WTC11 (cell line): Measurements from ENCODE around the gene SLIT3. TPM values are rescaled to one million over a fixed set of nuclear protein-coding genes. Genes with fewer than 3 reads are reported as not detected.

ENCODE experiments used
- ATAC-seq: fragments of 200-7000 bp; cut with Tn5 transposase; 2 replicates; pipeline ENCODE4 v1.10.0; 2021; ENCODE audit warnings: mild to moderate bottlenecking, moderate library complexity
- CTCF ChIA-PET: fragments of 300-600 bp; sonication (Branson Sonifier 250); formaldehyde crosslinking; loops from one replicate; lab custom pipeline; 2021; ENCODE audit warnings: antibody characterized with exemption; lab: Charles Lee
- POLR2A ChIA-PET: fragments of 350-600 bp; sonication (Branson Sonifier 250); formaldehyde crosslinking; loops from one replicate; lab custom pipeline; 2021; ENCODE audit warnings: antibody characterized with exemption; lab: Charles Lee
- DNase-seq: peaks from one replicate; pipeline ENCODE4 v3.0.0; 2021; ENCODE audit warnings: low spot score
- H3K27ac Mint-ChIP-seq: 2 replicates; pipeline ENCODE4 v1.8.0; 2021; ENCODE audit warnings: mixed read lengths
- H3K27me3 Mint-ChIP-seq: 2 replicates; pipeline ENCODE4 v1.8.0; 2021; ENCODE audit warnings: low read depth, mild to moderate bottlenecking, moderate library complexity, mixed read lengths
- H3K36me3 Mint-ChIP-seq: 2 replicates; pipeline ENCODE4 v1.8.0; 2021; ENCODE audit warnings: mixed read lengths
- H3K4me1 Mint-ChIP-seq: 2 replicates; pipeline ENCODE4 v1.8.0; 2022; ENCODE audit warnings: mixed read lengths
- H3K4me3 Mint-ChIP-seq: 2 replicates; pipeline ENCODE4 v1.8.0; 2021; ENCODE audit warnings: mild to moderate bottlenecking, moderate library complexity, mixed read lengths
- H3K9me3 Mint-ChIP-seq: 2 replicates; pipeline ENCODE4 v1.8.0; 2021; ENCODE audit warnings: mixed read lengths
- ELF4 ChIP-seq: sonication (generic); formaldehyde crosslinking; IDR thresholded peaks from 2 replicates; pipeline ENCODE4 v1.8.1; 2022; ENCODE audit warnings: low read depth, mild to moderate bottlenecking, moderate library complexity, missing genetic modification reagents
- FOXP1 ChIP-seq: sonication (generic); formaldehyde crosslinking; IDR thresholded peaks from 2 replicates; pipeline ENCODE4 v1.8.0; 2022; ENCODE audit warnings: missing genetic modification reagents, mild to moderate bottlenecking, moderate library complexity, borderline replicate concordance
- GABPB1 ChIP-seq: sonication (generic); formaldehyde crosslinking; IDR thresholded peaks from 2 replicates; pipeline ENCODE4 v1.8.1; 2023; ENCODE audit warnings: mild to moderate bottlenecking, missing genetic modification reagents
- IRF1 ChIP-seq: sonication (generic); formaldehyde crosslinking; IDR thresholded peaks from 2 replicates; pipeline ENCODE4 v1.8.0; 2023; ENCODE audit warnings: missing genetic modification reagents
- MLX ChIP-seq: sonication (generic); formaldehyde crosslinking; IDR thresholded peaks from 2 replicates; pipeline ENCODE4 v1.8.1; 2023; ENCODE audit warnings: mild to moderate bottlenecking, missing genetic modification reagents, moderate library complexity
- NR2C2 ChIP-seq: sonication (generic); formaldehyde crosslinking; IDR thresholded peaks from 2 replicates; pipeline ENCODE4 v1.8.0; 2022; ENCODE audit warnings: mild to moderate bottlenecking, missing genetic modification reagents
- PRDM15 ChIP-seq: sonication (generic); formaldehyde crosslinking; IDR thresholded peaks from 2 replicates; pipeline ENCODE4 v1.8.0; 2022; ENCODE audit warnings: missing genetic modification reagents
- SP1 ChIP-seq: sonication (generic); formaldehyde crosslinking; conservative IDR thresholded peaks from 2 replicates; pipeline ENCODE4 v1.8.1; 2022; ENCODE audit warnings: missing genetic modification reagents
- TCF7 ChIP-seq: sonication (generic); formaldehyde crosslinking; IDR thresholded peaks from 2 replicates; pipeline ENCODE4 v1.8.0; 2022; ENCODE audit warnings: mild to moderate bottlenecking, low read depth, missing genetic modification reagents, moderate library complexity
- TEAD1 ChIP-seq: sonication (generic); formaldehyde crosslinking; IDR thresholded peaks from 2 replicates; pipeline ENCODE4 v1.8.0; 2022; ENCODE audit warnings: mild to moderate bottlenecking, missing genetic modification reagents
- ZNF232 ChIP-seq: sonication (generic); formaldehyde crosslinking; IDR thresholded peaks from 2 replicates; pipeline ENCODE4 v1.8.0; 2022; ENCODE audit warnings: mild to moderate bottlenecking, missing genetic modification reagents
- ZNF263 ChIP-seq: sonication (generic); formaldehyde crosslinking; IDR thresholded peaks from 2 replicates; pipeline ENCODE4 v1.8.1; 2022; ENCODE audit warnings: low read depth, mild to moderate bottlenecking, moderate library complexity, missing genetic modification reagents
- total RNA-seq: library from RNA; stranded (reverse); gene quantifications from 3 replicates; pipeline ENCODE4 v1.2.3, GENCODE V29; 2021
- TF ChIP-seq, protein P1 (sequence below): sonication (generic); formaldehyde crosslinking; conservative IDR thresholded peaks from 2 replicates; pipeline ENCODE4 v1.8.1; 2023; ENCODE audit warnings: mild to moderate bottlenecking, low read depth, missing genetic modification reagents, moderate library complexity
- TF ChIP-seq, protein P2 (sequence below): sonication (generic); formaldehyde crosslinking; IDR thresholded peaks from 2 replicates; pipeline ENCODE4 v1.8.0; 2022; ENCODE audit warnings: mild to moderate bottlenecking, missing genetic modification reagents
- TF ChIP-seq, protein P3 (sequence below): fragments of 250-450 bp; sonication (Bioruptor Pico); conservative IDR thresholded peaks from 2 replicates; pipeline ENCODE4 v1.9.0; 2021; ENCODE audit warnings: mild to moderate bottlenecking
- TF ChIP-seq, protein P4 (sequence below): sonication (generic); formaldehyde crosslinking; IDR thresholded peaks from 2 replicates; pipeline ENCODE4 v1.8.1; 2023; ENCODE audit warnings: mild to moderate bottlenecking, missing genetic modification reagents, moderate library complexity

Gene SLIT3
- total RNA-seq, 1 experiment from 2014 or later = 1.9 TPM

- Mint-ChIP-seq H3K4me1 (peaks cover 9% of the 10 kb centered on the region), H3K36me3 (peaks cover 6% of the 10 kb centered on the region), H3K27me3 (0 out of 2 replicates have a peak, but pooled peaks cover 3% of the 10 kb centered on the region), H3K9me3 (peaks cover 13% of the 10 kb centered on the region), H3K27ac (no peak overlapping the region), H3K4me3 (no peak overlapping the region)
- CTCF ChIA-PET = interaction anchor here (0.6 kb wide), 1 partner anchor 18 kb away, joined by 4 read pairs; no protein-coding TSS in a partner anchor
- POLR2A ChIA-PET = no interaction called here
- TF ChIP-seq GABPB1 (CRISPR knock-in tag) (no peak), TEAD1 (CRISPR knock-in tag) (no peak), NR2C2 (CRISPR knock-in tag) (no peak), PRDM15 (CRISPR knock-in tag) (no peak), ZNF263 (no peak), TCF7 (CRISPR knock-in tag) (no peak), IRF1 (CRISPR knock-in tag) (no peak), FOXP1 (CRISPR knock-in tag) (no peak), ZNF232 (CRISPR knock-in tag) (no peak), ELF4 (CRISPR knock-in tag) (no peak), SP1 (no peak), MLX (CRISPR knock-in tag) (no peak)
- TF ChIP-seq, protein P1, sequence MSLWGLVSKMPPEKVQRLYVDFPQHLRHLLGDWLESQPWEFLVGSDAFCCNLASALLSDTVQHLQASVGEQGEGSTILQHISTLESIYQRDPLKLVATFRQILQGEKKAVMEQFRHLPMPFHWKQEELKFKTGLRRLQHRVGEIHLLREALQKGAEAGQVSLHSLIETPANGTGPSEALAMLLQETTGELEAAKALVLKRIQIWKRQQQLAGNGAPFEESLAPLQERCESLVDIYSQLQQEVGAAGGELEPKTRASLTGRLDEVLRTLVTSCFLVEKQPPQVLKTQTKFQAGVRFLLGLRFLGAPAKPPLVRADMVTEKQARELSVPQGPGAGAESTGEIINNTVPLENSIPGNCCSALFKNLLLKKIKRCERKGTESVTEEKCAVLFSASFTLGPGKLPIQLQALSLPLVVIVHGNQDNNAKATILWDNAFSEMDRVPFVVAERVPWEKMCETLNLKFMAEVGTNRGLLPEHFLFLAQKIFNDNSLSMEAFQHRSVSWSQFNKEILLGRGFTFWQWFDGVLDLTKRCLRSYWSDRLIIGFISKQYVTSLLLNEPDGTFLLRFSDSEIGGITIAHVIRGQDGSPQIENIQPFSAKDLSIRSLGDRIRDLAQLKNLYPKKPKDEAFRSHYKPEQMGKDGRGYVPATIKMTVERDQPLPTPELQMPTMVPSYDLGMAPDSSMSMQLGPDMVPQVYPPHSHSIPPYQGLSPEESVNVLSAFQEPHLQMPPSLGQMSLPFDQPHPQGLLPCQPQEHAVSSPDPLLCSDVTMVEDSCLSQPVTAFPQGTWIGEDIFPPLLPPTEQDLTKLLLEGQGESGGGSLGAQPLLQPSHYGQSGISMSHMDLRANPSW (CRISPR knock-in tag) = no peak
- TF ChIP-seq, protein P2, sequence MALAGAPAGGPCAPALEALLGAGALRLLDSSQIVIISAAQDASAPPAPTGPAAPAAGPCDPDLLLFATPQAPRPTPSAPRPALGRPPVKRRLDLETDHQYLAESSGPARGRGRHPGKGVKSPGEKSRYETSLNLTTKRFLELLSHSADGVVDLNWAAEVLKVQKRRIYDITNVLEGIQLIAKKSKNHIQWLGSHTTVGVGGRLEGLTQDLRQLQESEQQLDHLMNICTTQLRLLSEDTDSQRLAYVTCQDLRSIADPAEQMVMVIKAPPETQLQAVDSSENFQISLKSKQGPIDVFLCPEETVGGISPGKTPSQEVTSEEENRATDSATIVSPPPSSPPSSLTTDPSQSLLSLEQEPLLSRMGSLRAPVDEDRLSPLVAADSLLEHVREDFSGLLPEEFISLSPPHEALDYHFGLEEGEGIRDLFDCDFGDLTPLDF = no peak
- TF ChIP-seq, protein P3, sequence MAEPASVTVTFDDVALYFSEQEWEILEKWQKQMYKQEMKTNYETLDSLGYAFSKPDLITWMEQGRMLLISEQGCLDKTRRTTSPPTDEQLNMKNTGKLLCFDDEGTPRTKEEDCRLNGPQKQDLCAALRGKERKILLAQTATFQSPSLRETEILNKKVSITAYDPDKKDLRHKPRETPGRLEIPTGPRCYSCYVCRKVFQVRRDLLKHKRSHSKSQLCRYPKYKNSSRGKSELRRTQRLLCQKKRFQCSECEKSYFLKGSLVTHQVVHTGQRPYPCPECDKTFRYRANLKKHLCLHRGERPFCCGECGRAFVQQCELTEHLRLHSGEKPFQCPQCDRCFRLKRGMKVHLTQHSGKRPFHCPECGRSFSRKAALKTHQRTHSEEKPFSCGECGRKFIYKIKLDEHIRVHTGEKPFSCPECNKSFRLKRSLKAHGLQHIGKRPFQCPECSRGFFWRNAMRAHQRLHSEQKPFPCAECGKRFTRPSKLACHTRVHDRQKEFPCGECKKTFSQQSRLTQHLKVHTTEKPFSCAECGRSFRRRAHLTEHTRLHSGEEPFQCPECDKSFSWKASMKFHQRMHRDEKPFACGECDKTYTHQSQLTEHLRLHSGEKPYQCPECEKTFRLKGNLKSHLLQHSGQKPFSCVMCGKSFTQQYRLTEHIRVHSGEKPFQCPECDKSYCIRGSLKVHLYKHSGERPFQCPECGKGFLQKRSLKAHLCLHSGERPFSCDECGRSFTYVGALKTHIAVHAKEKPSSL = no peak
- TF ChIP-seq, protein P4, sequence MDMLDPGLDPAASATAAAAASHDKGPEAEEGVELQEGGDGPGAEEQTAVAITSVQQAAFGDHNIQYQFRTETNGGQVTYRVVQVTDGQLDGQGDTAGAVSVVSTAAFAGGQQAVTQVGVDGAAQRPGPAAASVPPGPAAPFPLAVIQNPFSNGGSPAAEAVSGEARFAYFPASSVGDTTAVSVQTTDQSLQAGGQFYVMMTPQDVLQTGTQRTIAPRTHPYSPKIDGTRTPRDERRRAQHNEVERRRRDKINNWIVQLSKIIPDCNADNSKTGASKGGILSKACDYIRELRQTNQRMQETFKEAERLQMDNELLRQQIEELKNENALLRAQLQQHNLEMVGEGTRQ (CRISPR knock-in tag) = no peak
- ATAC-seq = no peak
- DNase-seq = no peak
Observed at GRCh38 chr5:168765551-168766425, 535.2 kb downstream of the SLIT3 start.
